Fibroblast of lung (primary cell): Measurements from ENCODE around the gene TP53BP1. TPM values are rescaled to one million over a fixed set of nuclear protein-coding genes. Genes with fewer than 3 reads are reported as not detected.
A peak's percentile ranks its signal among the peaks of the same experiment; 100 is the strongest.

Source experiments
- DNase-seq, 2 donors: peaks; one replicate each; pipeline versions ENCODE4 v3.0.0 to v3.0.0-alpha.2; 2010; ENCODE audit warnings: low read depth in 2 of 2
- H2AFZ ChIP-seq: 2 replicates; pipeline ENCODE4 v1.5.1; 2012; ENCODE audit warnings: low read length, control low read depth, inconsistent platforms
- H3K27ac ChIP-seq: 2 replicates; pipeline ENCODE4 v1.5.1; 2011; ENCODE audit warnings: low read length, control low read depth; ENCODE audit not compliant: insufficient read depth
- H3K27me3 ChIP-seq: 2 replicates; pipeline ENCODE4 v1.5.1; 2011; ENCODE audit warnings: mild to moderate bottlenecking, low read length; ENCODE audit not compliant: control insufficient read depth, insufficient read depth
- H3K36me3 ChIP-seq: 2 replicates; pipeline ENCODE4 v1.5.1; 2011; ENCODE audit warnings: low read length; ENCODE audit not compliant: control insufficient read depth, insufficient read depth
- H3K4me1 ChIP-seq: 2 replicates; pipeline ENCODE4 v1.5.1; 2011; ENCODE audit warnings: low read length; ENCODE audit not compliant: control insufficient read depth, insufficient read depth; ENCODE audit errors: extremely low read depth
- H3K4me2 ChIP-seq: 2 replicates; pipeline ENCODE4 v1.5.1; 2011; ENCODE audit warnings: low read length, control low read depth; ENCODE audit not compliant: insufficient read depth; ENCODE audit errors: extremely low read depth
- H3K4me3 ChIP-seq, 4 experiments: fragments of 200-600 bp in 1 of 4; sonication (generic) in 1 of 4; replicated peaks in 1 of 4; 2 replicates each; pipeline ENCODE4 v1.5.1; 2011 to 2016; ENCODE audit warnings: low read length in 4 of 4, low read depth in 3 of 4, mild to moderate bottlenecking in 3 of 4, control low read depth in 2 of 4, inconsistent platforms in 1 of 4, mixed read lengths in 1 of 4; ENCODE audit not compliant: insufficient read depth in 1 of 4; ENCODE audit errors: control extremely low read depth in 1 of 4
- H3K79me2 ChIP-seq: 2 replicates; pipeline ENCODE4 v1.5.1; 2012; ENCODE audit warnings: mild to moderate bottlenecking, low read length, inconsistent platforms; ENCODE audit not compliant: control insufficient read depth, insufficient read depth
- H3K9ac ChIP-seq: 2 replicates; pipeline ENCODE4 v1.5.1; 2011; ENCODE audit warnings: mild to moderate bottlenecking, low read length, control low read depth; ENCODE audit not compliant: insufficient read depth
- H3K9me3 ChIP-seq: 2 replicates; pipeline ENCODE4 v1.5.1; 2012; ENCODE audit warnings: low read depth, low read length; ENCODE audit not compliant: control insufficient read depth, insufficient read depth
- H4K20me1 ChIP-seq: 2 replicates; pipeline ENCODE4 v1.5.1; 2011; ENCODE audit warnings: low read length; ENCODE audit not compliant: control insufficient read depth, insufficient read depth; ENCODE audit errors: extremely low read depth
- EZH2 ChIP-seq: IDR thresholded peaks from 2 replicates; pipeline ENCODE4 v1.5.1; 2012; ENCODE audit warnings: low read length, control low read depth, mild to moderate bottlenecking; ENCODE audit errors: missing control alignments
- polyA plus RNA-seq, 2 donors: library from polyadenylated mRNA; depleted of rRNA in 1 of 2; stranded (reverse) in 1 of 2; unstranded in 1 of 2; fragments of >200 nt; gene quantifications; 2 replicates each; pipeline ENCODE4 v1.2.1, GENCODE V29; 2011 to 2012; ENCODE audit warnings: missing spikeins in 1 of 2
- total RNA-seq: library from RNA; depleted of rRNA; stranded (reverse); fragments of >200 nt; gene quantifications from 2 replicates; pipeline ENCODE4 v1.2.1, GENCODE V29; 2014
- TF ChIP-seq, protein P1 (sequence below), 2 donors: IDR thresholded peaks in 1 of 2; conservative IDR thresholded peaks in 1 of 2; 1 replicate in 1 of 2; 2 replicates in 1 of 2; pipeline ENCODE4 v1.5.1; 2011 to 2012; ENCODE audit warnings: low read length in 2 of 2, control low read depth in 1 of 2, inconsistent platforms in 1 of 2, low read depth in 1 of 2, mild to moderate bottlenecking in 1 of 2

The TP53BP1 gene
- total and polyA plus RNA-seq, 2 donors (not counting 1 experiment from before 2014, with no cell fraction given), result 38.8 to 132 TPM

DNA sequence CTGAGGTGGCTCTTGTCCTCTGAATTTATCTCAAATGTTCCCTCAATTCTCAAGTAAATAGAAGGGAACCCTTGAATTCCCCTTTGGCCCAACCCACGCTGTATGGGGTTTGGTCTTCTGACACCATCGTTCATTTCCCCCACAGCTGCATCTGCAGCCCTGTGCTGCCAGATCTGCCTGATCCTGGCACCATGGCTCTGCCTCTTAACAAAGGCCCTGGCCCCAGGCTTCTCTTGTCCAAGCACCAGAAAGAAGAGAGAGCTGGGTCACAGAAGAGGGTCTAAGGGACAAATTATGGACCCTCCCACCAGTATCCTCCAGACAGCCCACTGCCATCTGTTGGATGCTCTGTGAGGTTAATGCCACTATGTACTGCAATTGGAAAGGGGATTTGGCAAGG is 26.2 kb upstream of the TP53BP1 start:
- H3K9ac ChIP-seq, result no peak overlapping the region

DNA sequence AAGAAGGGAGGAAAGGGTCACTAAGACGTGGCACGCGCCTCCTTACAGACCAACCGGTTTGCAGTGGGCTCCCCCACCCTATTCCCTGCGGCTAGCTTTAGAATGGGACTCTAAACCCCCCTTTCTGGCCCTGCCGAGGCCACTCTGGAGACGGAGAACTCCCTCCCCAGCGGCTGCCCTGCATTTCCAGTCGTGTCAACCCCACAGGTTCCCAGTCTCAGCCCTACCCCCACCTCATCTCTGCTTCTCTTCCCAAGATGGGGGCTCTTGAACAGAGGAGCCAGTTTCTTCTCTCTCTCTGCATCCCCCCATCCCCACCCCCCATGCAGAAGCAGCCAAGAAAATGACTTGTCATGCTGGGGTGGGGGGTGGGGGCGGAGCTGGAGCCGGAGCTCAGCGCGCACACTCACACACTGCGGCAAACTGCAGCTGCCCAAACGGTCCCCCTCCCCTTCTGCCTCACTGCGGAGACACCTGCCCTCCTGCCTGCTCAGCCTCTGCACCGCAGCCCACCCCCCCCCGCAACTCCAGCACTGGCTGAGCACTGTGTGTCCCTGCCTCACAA is 25.3 kb upstream of the TP53BP1 start:
- Histone ChIP-seq H3K27me3 (no peaks in the 10 kb centered on the region), H3K4me2 (peak overlapping the region; percentile 92), H3K9ac (peak overlapping the region; percentile 73), H3K36me3 (peaks cover 28% of the 10 kb centered on the region), H3K9me3 (no peaks in the 10 kb centered on the region), H3K79me2 (peaks cover 48% of the 10 kb centered on the region), H3K4me1 (peaks cover 27% of the 10 kb centered on the region), H3K27ac (peak overlapping the region; percentile 93), H4K20me1 (no peaks in the 10 kb centered on the region), H3K4me3 (peak overlapping the region; percentile 93 to 99 (median 94)), H2AFZ (peak overlapping the region; percentile 15)
- peak; percentile 47 to 74 for DNase-seq
- TF ChIP-seq, protein P1, sequence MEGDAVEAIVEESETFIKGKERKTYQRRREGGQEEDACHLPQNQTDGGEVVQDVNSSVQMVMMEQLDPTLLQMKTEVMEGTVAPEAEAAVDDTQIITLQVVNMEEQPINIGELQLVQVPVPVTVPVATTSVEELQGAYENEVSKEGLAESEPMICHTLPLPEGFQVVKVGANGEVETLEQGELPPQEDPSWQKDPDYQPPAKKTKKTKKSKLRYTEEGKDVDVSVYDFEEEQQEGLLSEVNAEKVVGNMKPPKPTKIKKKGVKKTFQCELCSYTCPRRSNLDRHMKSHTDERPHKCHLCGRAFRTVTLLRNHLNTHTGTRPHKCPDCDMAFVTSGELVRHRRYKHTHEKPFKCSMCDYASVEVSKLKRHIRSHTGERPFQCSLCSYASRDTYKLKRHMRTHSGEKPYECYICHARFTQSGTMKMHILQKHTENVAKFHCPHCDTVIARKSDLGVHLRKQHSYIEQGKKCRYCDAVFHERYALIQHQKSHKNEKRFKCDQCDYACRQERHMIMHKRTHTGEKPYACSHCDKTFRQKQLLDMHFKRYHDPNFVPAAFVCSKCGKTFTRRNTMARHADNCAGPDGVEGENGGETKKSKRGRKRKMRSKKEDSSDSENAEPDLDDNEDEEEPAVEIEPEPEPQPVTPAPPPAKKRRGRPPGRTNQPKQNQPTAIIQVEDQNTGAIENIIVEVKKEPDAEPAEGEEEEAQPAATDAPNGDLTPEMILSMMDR (conservative IDR thresholded peaks at IDR 0.05 in 1 of 2, IDR thresholded peaks at IDR 0.05 in 1 of 2; ENCODE audit: low read depth in 1 of 2, low read length in 2 of 2), result no peak
- TF ChIP-seq EZH2, result no peak

More for the DNA sequence above, 26.2 kb upstream of the TP53BP1 start:
- peak overlapping the region; percentile 93 for H3K27ac ChIP-seq
- no peaks in the 10 kb centered on the region for H3K9me3 ChIP-seq
- H3K27me3 ChIP-seq, result no peaks in the 10 kb centered on the region
- H4K20me1 ChIP-seq, result no peaks in the 10 kb centered on the region
- peak overlapping the region; percentile 92 for H3K4me2 ChIP-seq
- TF ChIP-seq EZH2, result no peak
- TF ChIP-seq, protein P1 (conservative IDR thresholded peaks at IDR 0.05 in 1 of 2, IDR thresholded peaks at IDR 0.05 in 1 of 2; ENCODE audit: low read depth in 1 of 2, low read length in 2 of 2), result no peak
- no peak overlapping the region for H2AFZ ChIP-seq
- peaks cover 18% of the 10 kb centered on the region for H3K4me1 ChIP-seq
- DNase-seq, result no peak
- peaks cover 51% of the 10 kb centered on the region for H3K79me2 ChIP-seq
- peaks cover 37% of the 10 kb centered on the region for H3K36me3 ChIP-seq
- H3K4me3 ChIP-seq, result peak overlapping the region; percentile 93 to 99 (median 94)

DNA sequence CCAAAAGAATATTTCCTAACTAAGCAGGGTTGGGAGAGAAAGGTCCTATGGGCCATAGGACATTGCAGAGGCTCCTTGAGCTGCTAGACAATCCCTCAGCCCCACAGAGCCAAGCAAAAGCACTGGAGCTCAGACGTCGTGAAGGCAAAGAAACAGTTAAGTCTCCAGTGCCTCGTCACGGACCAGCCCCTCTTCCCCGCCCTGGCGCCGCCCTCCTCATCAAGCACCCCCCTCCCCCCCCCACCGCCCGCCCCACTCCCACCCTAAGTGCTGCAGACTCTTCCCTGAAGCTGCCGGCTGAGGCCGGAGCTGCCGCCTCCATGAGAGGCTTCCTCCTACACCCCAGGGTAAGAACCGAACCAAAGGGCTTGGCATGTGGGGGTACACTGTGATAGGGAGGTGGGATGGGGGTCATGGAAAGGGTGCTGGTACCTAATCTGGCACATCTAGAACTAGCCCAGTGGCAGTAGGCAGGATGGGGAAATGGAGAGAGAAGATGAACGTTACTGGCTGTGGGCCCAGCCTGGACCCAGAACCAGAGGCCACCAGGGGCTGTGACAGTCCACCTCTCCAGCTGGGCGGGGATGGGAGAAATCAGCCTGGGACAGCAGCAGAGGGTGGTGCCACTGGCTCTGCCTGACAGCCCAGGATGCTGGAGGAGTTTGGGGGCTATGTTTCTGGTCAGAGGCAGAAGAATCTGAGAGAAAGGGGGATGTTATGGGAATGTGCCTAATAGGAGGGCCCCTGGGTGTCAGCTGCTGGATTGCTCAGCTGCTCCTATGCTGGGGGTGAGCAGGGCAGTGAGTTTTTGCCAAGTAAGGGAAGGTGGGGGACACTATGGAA is 24.6 kb upstream of the TP53BP1 start, which contains the start of gene MAP1A:
MAP1A (plus strand) TSS at position 255 of the 843 bp plus-strand sequence. CDS start 3,866 bp downstream, outside the sequence.
- H3K79me2 ChIP-seq, result peaks cover 45% of the 10 kb centered on the region
- H3K27me3 ChIP-seq, result no peaks in the 10 kb centered on the region
- peak within 1 kb of the TSS; percentile 73 for H3K9ac ChIP-seq
- H4K20me1 ChIP-seq, result no peaks in the 10 kb centered on the region
- no peaks in the 10 kb centered on the region for H3K9me3 ChIP-seq
- H3K4me1 ChIP-seq, result peaks cover 28% of the 10 kb centered on the region
- peak within 1 kb of the TSS; percentile 81 for H2AFZ ChIP-seq
- peak; percentile 68 to 71 for DNase-seq
- H3K36me3 ChIP-seq, result peaks cover 21% of the 10 kb centered on the region
- H3K27ac ChIP-seq, result peak within 1 kb of the TSS; percentile 93
- H3K4me2 ChIP-seq, result peak within 1 kb of the TSS; percentile 99
- no peak for TF ChIP-seq EZH2
- TF ChIP-seq, protein P1 (conservative IDR thresholded peaks at IDR 0.05 in 1 of 2, IDR thresholded peaks at IDR 0.05 in 1 of 2; ENCODE audit: low read depth in 1 of 2, low read length in 2 of 2), result no peak
- H3K4me3 ChIP-seq, result peak within 1 kb of the TSS; percentile 93 to 99 (median 94)
